Keratinocyte (primary cell): ENCODE results near the gene UBE2I.

Experiments
- EZH2 ChIP-seq: IDR thresholded peaks from one replicate; pipeline ENCODE4 v1.6.1; 2012; ENCODE audit warnings: inconsistent platforms, mild to moderate bottlenecking, low read length, moderate library complexity
- TF ChIP-seq, protein P1 (sequence below), 3 experiments: IDR thresholded peaks in 1 of 3; conservative IDR thresholded peaks in 1 of 3; optimal IDR thresholded peaks in 1 of 3; 2 replicates in 2 of 3; 3 replicates in 1 of 3; pipeline versions ENCODE3 to v1.5.1; 2011; ENCODE audit warnings: low read length in 3 of 3, mild to moderate bottlenecking in 3 of 3, moderate library complexity in 2 of 3, control low read depth in 1 of 3, inconsistent platforms in 1 of 3; ENCODE audit not compliant: insufficient read depth in 2 of 3; ENCODE audit errors: extremely low read depth in 1 of 3

DNA sequence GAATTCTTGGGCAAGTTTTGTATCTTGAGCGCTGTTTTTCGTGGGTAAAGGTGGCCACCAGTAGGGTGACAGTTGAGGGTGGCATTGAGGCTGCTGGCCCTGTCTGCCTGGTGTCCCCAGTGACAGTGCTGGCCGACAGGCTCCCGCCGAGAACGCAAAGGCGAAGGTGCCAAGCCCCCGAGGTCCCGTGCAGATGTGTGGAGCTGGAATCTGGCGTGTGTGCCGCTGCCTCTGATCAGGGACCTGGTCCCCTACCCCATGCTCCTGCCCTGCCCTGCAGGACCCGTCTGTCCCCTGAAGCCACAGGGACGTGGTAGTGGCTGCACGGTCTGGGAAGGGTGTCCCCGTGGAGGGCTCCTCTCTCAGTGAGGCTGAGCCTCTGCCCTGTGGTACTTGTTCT, 3.5 kb downstream of the UBE2I start:
- TF ChIP-seq, protein P1, sequence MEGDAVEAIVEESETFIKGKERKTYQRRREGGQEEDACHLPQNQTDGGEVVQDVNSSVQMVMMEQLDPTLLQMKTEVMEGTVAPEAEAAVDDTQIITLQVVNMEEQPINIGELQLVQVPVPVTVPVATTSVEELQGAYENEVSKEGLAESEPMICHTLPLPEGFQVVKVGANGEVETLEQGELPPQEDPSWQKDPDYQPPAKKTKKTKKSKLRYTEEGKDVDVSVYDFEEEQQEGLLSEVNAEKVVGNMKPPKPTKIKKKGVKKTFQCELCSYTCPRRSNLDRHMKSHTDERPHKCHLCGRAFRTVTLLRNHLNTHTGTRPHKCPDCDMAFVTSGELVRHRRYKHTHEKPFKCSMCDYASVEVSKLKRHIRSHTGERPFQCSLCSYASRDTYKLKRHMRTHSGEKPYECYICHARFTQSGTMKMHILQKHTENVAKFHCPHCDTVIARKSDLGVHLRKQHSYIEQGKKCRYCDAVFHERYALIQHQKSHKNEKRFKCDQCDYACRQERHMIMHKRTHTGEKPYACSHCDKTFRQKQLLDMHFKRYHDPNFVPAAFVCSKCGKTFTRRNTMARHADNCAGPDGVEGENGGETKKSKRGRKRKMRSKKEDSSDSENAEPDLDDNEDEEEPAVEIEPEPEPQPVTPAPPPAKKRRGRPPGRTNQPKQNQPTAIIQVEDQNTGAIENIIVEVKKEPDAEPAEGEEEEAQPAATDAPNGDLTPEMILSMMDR (optimal IDR thresholded peaks at IDR 0.05 in 1 of 3, IDR thresholded peaks at IDR 0.05 in 1 of 3, conservative IDR thresholded peaks at IDR 0.05 in 1 of 3; ENCODE audit: extremely low read depth in 1 of 3, insufficient read depth in 2 of 3, low read length in 3 of 3), result no peak
- TF ChIP-seq EZH2, result no peak
